SK-N-SH (cell line): Measurements from ENCODE around the gene ZMIZ1. TPM values are rescaled to one million over a fixed set of nuclear protein-coding genes. Genes with fewer than 3 reads are reported as not detected.

Experiments used
- CTCF ChIA-PET: fragments of 300-600, 350-600 bp; formaldehyde crosslinking; extraction: SDS; loops from one replicate; lab custom pipeline; 2021; lab: Yijun Ruan, JAX
- POLR2A ChIA-PET: fragments of 350-600 bp; sonication (Branson Sonifier 250); formaldehyde crosslinking; extraction: SDS; loops from one replicate; lab custom pipeline; 2020; ENCODE audit warnings: antibody characterized with exemption, inconsistent platforms; lab: Yijun Ruan, JAX
- DNase-seq: peaks from one replicate; pipeline ENCODE4 v3.0.0; 2012
- H2AFZ ChIP-seq: fragments of 200-600 bp; sonication (generic); 2 replicates; pipeline ENCODE4 v1.8.1; 2016; ENCODE audit warnings: antibody characterized with exemption, mild to moderate bottlenecking, low read depth
- H3F3A ChIP-seq: fragments of 200-600 bp; sonication (generic); replicated peaks from 2 replicates; pipeline ENCODE3; 2016; ENCODE audit warnings: antibody characterized with exemption, mild to moderate bottlenecking; ENCODE audit not compliant: insufficient read depth
- H3K27ac ChIP-seq, 2 experiments: fragments of 200-500 bp in 1 of 2; fragments of 200-600 bp in 1 of 2; sonication (Bioruptor generic) in 1 of 2; sonication (generic), shearing (Covaris generic) in 1 of 2; 2 replicates each; pipeline versions ENCODE4 v1.5.1 to v1.6.1; 2014 to 2016; ENCODE audit warnings: low read depth in 2 of 2, inconsistent platforms in 1 of 2, low read length in 1 of 2, mild to moderate bottlenecking in 1 of 2, mixed read lengths in 1 of 2
- H3K27me3 ChIP-seq: fragments of 200-600 bp; sonication (generic), shearing (Covaris generic); 2 replicates; pipeline ENCODE4 v1.6.1; 2016; ENCODE audit warnings: mixed run types; ENCODE audit not compliant: insufficient read depth
- H3K36me3 ChIP-seq, 2 experiments: fragments of 200-500 bp in 1 of 2; fragments of 200-600 bp in 1 of 2; sonication (Bioruptor generic) in 1 of 2; sonication (generic) in 1 of 2; replicated peaks in 1 of 2; 2 replicates each; pipeline versions ENCODE3 to v1.5.1; 2014 to 2016; ENCODE audit warnings: low read length in 1 of 2, mild to moderate bottlenecking in 1 of 2; ENCODE audit not compliant: insufficient read depth in 2 of 2, control insufficient read depth in 1 of 2
- H3K4me1 ChIP-seq, 2 experiments: fragments of 200-500 bp in 1 of 2; fragments of 200-600 bp in 1 of 2; sonication (Bioruptor generic) in 1 of 2; sonication (generic), shearing (Covaris generic) in 1 of 2; 2 replicates each; pipeline versions ENCODE4 v1.5.1 to v1.6.1; 2014 to 2016; ENCODE audit warnings: low read depth in 1 of 2, low read length in 1 of 2, mixed run types in 1 of 2; ENCODE audit not compliant: insufficient read depth in 2 of 2, control insufficient read depth in 1 of 2
- H3K4me2 ChIP-seq: fragments of 200-600 bp; sonication (generic), shearing (Covaris generic); 2 replicates; pipeline ENCODE4 v1.6.1; 2017; ENCODE audit warnings: mixed run types
- H3K4me3 ChIP-seq, 2 experiments: fragments of 200-500 bp in 1 of 2; fragments of 200-600 bp in 1 of 2; sonication (Bioruptor generic) in 1 of 2; sonication (generic), shearing (Covaris generic) in 1 of 2; 2 replicates each; pipeline versions ENCODE4 v1.5.1 to v1.8.1; 2014 to 2016; ENCODE audit warnings: low read depth in 2 of 2, inconsistent platforms in 1 of 2, low read length in 1 of 2, mild to moderate bottlenecking in 1 of 2, mixed read lengths in 1 of 2, moderate library complexity in 1 of 2
- H3K79me2 ChIP-seq: fragments of 200-600 bp; sonication (generic); 2 replicates; pipeline ENCODE4 v1.8.1; 2017; ENCODE audit warnings: mild to moderate bottlenecking; ENCODE audit not compliant: insufficient read depth
- H3K9ac ChIP-seq: fragments of 200-600 bp; sonication (generic); 2 replicates; pipeline ENCODE4 v1.6.1; 2017; ENCODE audit warnings: mixed run types
- H3K9me2 ChIP-seq: fragments of 200-600 bp; sonication (generic); 2 replicates; pipeline ENCODE4 v1.6.1; 2017; ENCODE audit warnings: mixed run types
- H3K9me3 ChIP-seq: fragments of 200-600 bp; sonication (generic); 2 replicates; pipeline ENCODE4 v1.6.1; 2017; ENCODE audit warnings: mixed run types, mild to moderate bottlenecking, moderate library complexity
- H4K20me1 ChIP-seq: fragments of 200-600 bp; sonication (generic); 2 replicates; pipeline ENCODE4 v1.6.1; 2017; ENCODE audit warnings: mild to moderate bottlenecking, mixed run types; ENCODE audit not compliant: insufficient read depth
- CHD2 ChIP-seq: fragments of 150-350 bp; IDR thresholded peaks from 2 replicates; pipeline ENCODE4 v1.6.1; 2018; ENCODE audit warnings: low read length; ENCODE audit not compliant: partially characterized antibody
- ELF1 ChIP-seq: IDR thresholded peaks from 2 replicates; pipeline ENCODE4 v1.4.0; 2012
- EP300 ChIP-seq, 2 experiments: IDR thresholded peaks; 2 replicates each; pipeline versions ENCODE4 v1.4.0 to v1.6.1; 2012; ENCODE audit warnings: borderline replicate concordance in 1 of 2, low read depth in 1 of 2, low read length in 1 of 2
- FOSL2 ChIP-seq: IDR thresholded peaks from 2 replicates; pipeline ENCODE4 v1.4.0; 2012; ENCODE audit warnings: low read depth, mild to moderate bottlenecking, moderate library complexity, borderline replicate concordance
- FOXM1 ChIP-seq: IDR thresholded peaks from 2 replicates; pipeline ENCODE4 v1.4.0; 2012; ENCODE audit warnings: low read depth, mild to moderate bottlenecking
- GABPA ChIP-seq: IDR thresholded peaks from 2 replicates; pipeline ENCODE4 v1.4.0; 2012; ENCODE audit warnings: low read depth, mild to moderate bottlenecking
- GATA2 ChIP-seq: sonication (generic); formaldehyde crosslinking; IDR thresholded peaks from 2 replicates; pipeline ENCODE4 v1.5.0; 2020; ENCODE audit warnings: mild to moderate bottlenecking, missing genetic modification reagents
- IRF3 ChIP-seq: fragments of 150-350 bp; IDR thresholded peaks from 2 replicates; pipeline ENCODE4 v1.6.1; 2016; ENCODE audit warnings: mild to moderate bottlenecking, low read depth, low read length
- MAX ChIP-seq: IDR thresholded peaks from 2 replicates; pipeline ENCODE4 v1.4.0; 2012; ENCODE audit warnings: low read depth
- MXI1 ChIP-seq: IDR thresholded peaks from 2 replicates; pipeline ENCODE4 v1.6.1; 2012; ENCODE audit warnings: mild to moderate bottlenecking, low read depth, low read length, improper control_type of control experiment
- PBX3 ChIP-seq: IDR thresholded peaks from 2 replicates; pipeline ENCODE4; 2012
- RFX5 ChIP-seq: IDR thresholded peaks from 2 replicates; pipeline ENCODE4 v1.6.1; 2012; ENCODE audit warnings: mild to moderate bottlenecking, improper control_type of control experiment, low read length
- RXRA ChIP-seq: IDR thresholded peaks from 2 replicates; pipeline ENCODE4 v1.4.0; 2012; ENCODE audit warnings: low read depth, mild to moderate bottlenecking, borderline replicate concordance
- SMC3 ChIP-seq: IDR thresholded peaks from 2 replicates; pipeline ENCODE4 v1.6.1; 2012; ENCODE audit warnings: low read depth, low read length, improper control_type of control experiment
- USF2 ChIP-seq: fragments of 150-350 bp; IDR thresholded peaks from 2 replicates; pipeline ENCODE4 v1.6.1; 2017; ENCODE audit warnings: antibody characterized with exemption, low read length, low read depth, borderline replicate concordance
- WGBS: methylation state at CpG from one replicate; pipeline ENCODE4 v1.1.6; 2017; ENCODE audit warnings: low lambda C conversion rate; 5-methylcytosine and 5-hydroxymethylcytosine counted together
- polyA plus RNA-seq, 3 experiments: library from polyadenylated mRNA; depleted of rRNA; stranded (reverse); fragments of >200 nt; gene quantifications; 2 replicates each; pipeline ENCODE4 v1.2.3, GENCODE V29; 2012

The ZMIZ1 gene
- polyA plus RNA-seq, 1 of the 3 experiments (the other 2 are of a cell fraction), result 23.5 TPM

GRCh38 chr10:79189181-79189580 is 120.4 kb downstream of the ZMIZ1 start:
- DNase-seq, result no peak
- peaks cover 45 to 97% of the 10 kb centered on the region in 2 experiments; a peak in 3 of 4 replicates for H3K4me1 ChIP-seq
- peaks cover 72% of the 10 kb centered on the region for H3K79me2 ChIP-seq
- H3K9me3 ChIP-seq, result no peaks in the 10 kb centered on the region
- H3F3A ChIP-seq, result peaks cover 21% of the 10 kb centered on the region
- no peaks in the 10 kb centered on the region for H3K27me3 ChIP-seq
- H3K4me2 ChIP-seq, result peak overlapping the region; percentile 66; the same call in 1 of the 2 replicates
- H3K9ac ChIP-seq, result no peak overlapping the region
- H3K9me2 ChIP-seq, result no peaks in the 10 kb centered on the region
- H4K20me1 ChIP-seq, result peaks cover 25% of the 10 kb centered on the region; the same call in 1 of the 2 replicates
- 88% methylated on average over 2 of the region's 4 CpGs for WGBS
- ChIA-PET POLR2A (interaction anchor here (0.8 to 1.3 kb wide), 2 partner anchors 13 to 40 kb away, joined by 3 read pairs; no protein-coding TSS in a partner anchor), CTCF (interaction anchor here (0.8 to 2.6 kb wide), 6 partner anchors 14 to 1142 kb away, joined by 3 to 12 read pairs (median 4); no protein-coding TSS in a partner anchor)
- no peak overlapping the region for H3K4me3 ChIP-seq
- no peak for TF ChIP-seq RFX5
- TF ChIP-seq GATA2 (CRISPR knock-in tag), result no peak
- TF ChIP-seq USF2, result no peak
- no peak for TF ChIP-seq IRF3
- no peak for TF ChIP-seq SMC3
- TF ChIP-seq RXRA, result no peak
- no peak for TF ChIP-seq CHD2
- no peak for TF ChIP-seq MAX
- TF ChIP-seq EP300 (IDR thresholded peaks at IDR 0.05; ENCODE audit: borderline replicate concordance in 1 of 2, low read depth in 1 of 2, low read length in 1 of 2), result no peak
- no peak for TF ChIP-seq FOXM1
- TF ChIP-seq PBX3, result no peak
- TF ChIP-seq ELF1, result no peak
- no peak for TF ChIP-seq MXI1
- no peak for TF ChIP-seq GABPA
- no peak for TF ChIP-seq FOSL2
- H3K36me3 ChIP-seq, result peaks cover 13 to 21% of the 10 kb centered on the region in 2 experiments
- H2AFZ ChIP-seq, result no peak overlapping the region
- H3K27ac ChIP-seq, result peak overlapping the region; percentile 60 to 93; a peak in 2 of 4 replicates
